Common myeloid progenitor, CD34-positive (primary cell): ENCODE data around the gene NEDD8.

ENCODE experiments used
- CTCF ChIA-PET: fragments of 350-600 bp; sonication (Branson Sonifier 250); formaldehyde crosslinking; loops from one replicate; lab custom pipeline; 2021; ENCODE audit warnings: antibody characterized with exemption; lab: Charles Lee
- POLR2A ChIA-PET: fragments of 350-600 bp; sonication (Branson Sonifier 250); formaldehyde crosslinking; loops from one replicate; lab custom pipeline; 2021; ENCODE audit warnings: antibody characterized with exemption; lab: Charles Lee
- DNase-seq, 3 donors: peaks; one replicate each; pipeline versions ENCODE4 v3.0.0 to v3.0.0-alpha.2; 2013
- H3K27ac ChIP-seq, 2 experiments: 1 replicate in 1 of 2; 2 replicates in 1 of 2; pipeline ENCODE4 v1.7.0; 2013; ENCODE audit warnings: inconsistent platforms in 2 of 2, low read length in 2 of 2, mild to moderate bottlenecking in 2 of 2, low read depth in 1 of 2, moderate library complexity in 1 of 2; ENCODE audit not compliant: severe bottlenecking in 2 of 2, insufficient read depth in 1 of 2, poor library complexity in 1 of 2
- H3K27me3 ChIP-seq, 5 experiments: replicated peaks in 2 of 5; 1 replicate in 3 of 5; 2 replicates in 2 of 5; pipeline versions ENCODE4 v1.6.1 to v1.7.0; 2013; ENCODE audit warnings: low read length in 4 of 5, mild to moderate bottlenecking in 2 of 5, moderate library complexity in 2 of 5, inconsistent platforms in 1 of 5; ENCODE audit not compliant: insufficient read depth in 5 of 5, control insufficient read depth in 4 of 5
- H3K36me3 ChIP-seq, 4 experiments: 1 replicate in 2 of 4; 2 replicates in 2 of 4; pipeline versions ENCODE4 v1.6.1 to v1.7.0; 2013; ENCODE audit warnings: low read length in 3 of 4, control low read depth in 1 of 4, mild to moderate bottlenecking in 1 of 4; ENCODE audit not compliant: control insufficient read depth in 4 of 4, insufficient read depth in 4 of 4
- H3K4me1 ChIP-seq, 4 experiments: 1 replicate in 3 of 4; 2 replicates in 1 of 4; pipeline versions ENCODE4 v1.6.1 to v1.7.1; 2013; ENCODE audit warnings: low read length in 3 of 4, mild to moderate bottlenecking in 3 of 4, control low read depth in 1 of 4, inconsistent platforms in 1 of 4, moderate library complexity in 1 of 4; ENCODE audit not compliant: control insufficient read depth in 4 of 4, insufficient read depth in 4 of 4; ENCODE audit errors: control extremely low read depth in 1 of 4
- H3K4me3 ChIP-seq, 7 experiments: 1 replicate in 4 of 7; 2 replicates in 3 of 7; pipeline versions ENCODE4 v1.5.1 to v1.7.0; 2013; ENCODE audit warnings: mild to moderate bottlenecking in 7 of 7, low read length in 6 of 7, moderate library complexity in 6 of 7, inconsistent platforms in 2 of 7, low read depth in 2 of 7, control low read depth in 1 of 7; ENCODE audit not compliant: insufficient read depth in 4 of 7, control insufficient read depth in 1 of 7; ENCODE audit errors: extremely low read depth in 1 of 7
- H3K9me3 ChIP-seq, 5 experiments: 1 replicate in 4 of 5; 2 replicates in 1 of 5; pipeline versions ENCODE4 v1.6.1 to v1.7.1; 2013; ENCODE audit warnings: low read length in 4 of 5, mild to moderate bottlenecking in 2 of 5, inconsistent platforms in 1 of 5, low read depth in 1 of 5, moderate library complexity in 1 of 5; ENCODE audit not compliant: control insufficient read depth in 4 of 5, insufficient read depth in 2 of 5; ENCODE audit errors: control extremely low read depth in 1 of 5
- WGBS: methylation state at CpG from one replicate; pipeline ENCODE4 v1.1.5; 2013; ENCODE audit not compliant: insufficient coverage; 5-methylcytosine and 5-hydroxymethylcytosine counted together

Gene NEDD8

GRCh38 chr14:24177891-24178290 lies 54.3 kb downstream of the NEDD8 start:
- CTCF ChIA-PET, result interaction anchor here (0.7 to 1.3 kb wide), 2 partner anchors 17 to 129 kb away, joined by 3 to 4 read pairs; partner anchors contain the start of gene IRF9
- no peaks in the 10 kb centered on the region for H3K9me3 ChIP-seq
- peaks cover 5 to 89% (median 53%) of the 10 kb centered on the region in 4 experiments for H3K36me3 ChIP-seq
- DNase-seq, result no peak
- 98% methylated on average over 12 of the region's 14 CpGs for WGBS
- no peak overlapping the region for H3K27ac ChIP-seq
- peaks cover 0 to 7% (median 2%) of the 10 kb centered on the region in 4 experiments for H3K4me1 ChIP-seq
- POLR2A ChIA-PET, result interaction anchor here (0.6 kb wide), 1 partner anchor 25 kb away, joined by 3 read pairs; no protein-coding TSS in a partner anchor
- no peaks in the 10 kb centered on the region for H3K27me3 ChIP-seq
- no peak overlapping the region for H3K4me3 ChIP-seq

- H3K27ac ChIP-seq, result no peak overlapping the region
- WGBS, result 99% methylated on average over 9 of the region's 12 CpGs
- no peak for DNase-seq
- POLR2A ChIA-PET, result interaction anchor here (0.6 kb wide), 1 partner anchor 25 kb away, joined by 3 read pairs; no protein-coding TSS in a partner anchor
- H3K9me3 ChIP-seq, result no peaks in the 10 kb centered on the region
- H3K4me3 ChIP-seq, result no peak overlapping the region
- peaks cover 5 to 82% (median 49%) of the 10 kb centered on the region in 4 experiments for H3K36me3 ChIP-seq
- H3K4me1 ChIP-seq, result peaks cover 0 to 14% (median 6%) of the 10 kb centered on the region in 4 experiments
- CTCF ChIA-PET, result interaction anchor here (0.7 kb wide), 1 partner anchor 16 kb away, joined by 3 read pairs; the partner anchor contains the start of gene IRF9
- no peaks in the 10 kb centered on the region for H3K27me3 ChIP-seq
Observed at GRCh38 chr14:24177041-24177825, 54.9 kb downstream of the NEDD8 start.

- peaks cover 3 to 76% (median 44%) of the 10 kb centered on the region in 4 experiments for H3K36me3 ChIP-seq
- no peak overlapping the region for H3K27ac ChIP-seq
- ChIA-PET CTCF (interaction anchor here (4.9 kb wide), 1 partner anchor 11 kb away, joined by 19 read pairs; the partner anchor contains the start of gene IPO4), POLR2A (no interaction called here)
- no peak overlapping the region for H3K4me3 ChIP-seq
- 98% methylated on average over 5 of the region's 5 CpGs for WGBS
- no peak for DNase-seq
- no peaks in the 10 kb centered on the region for H3K27me3 ChIP-seq
- peaks cover 0 to 18% (median 8%) of the 10 kb centered on the region in 4 experiments for H3K4me1 ChIP-seq
- no peaks in the 10 kb centered on the region for H3K9me3 ChIP-seq
Observed at GRCh38 chr14:24176599-24176998, 55.6 kb downstream of the NEDD8 start.

- H3K36me3 ChIP-seq, result peaks cover 2 to 45% (median 17%) of the 10 kb centered on the region in 4 experiments
- WGBS, result 54% methylated on average over 20 of the region's 20 CpGs
- peaks cover 0 to 18% (median 10%) of the 10 kb centered on the region in 4 experiments for H3K4me1 ChIP-seq
- peak overlapping the region in 1 of 2 experiments; percentile 66 for H3K27ac ChIP-seq
- peak in 1 of 3 donors; percentile 34 for DNase-seq
- H3K27me3 ChIP-seq, result no peaks in the 10 kb centered on the region
- CTCF ChIA-PET, result interaction anchor here (1.3 to 4.9 kb wide), 4 partner anchors 10 to 59 kb away, joined by 3 to 19 read pairs (median 5); partner anchors contain the start of genes DCAF11, IPO4, IRF9 and NRL
- H3K4me3 ChIP-seq, result peak overlapping the region in 4 of 7 experiments; percentile 81 to 95 (median 88)
- POLR2A ChIA-PET, result interaction anchor here (0.7 kb wide), 1 partner anchor 10 kb away, joined by 3 read pairs; no protein-coding TSS in a partner anchor
- no peaks in the 10 kb centered on the region for H3K9me3 ChIP-seq
Observed at GRCh38 chr14:24172871-24173281, 59.3 kb downstream of the NEDD8 start.

GRCh38 chr14:24172261-24172860 lies 59.8 kb downstream of the NEDD8 start:
- Histone ChIP-seq H3K4me1 (peaks cover 2 to 22% (median 11%) of the 10 kb centered on the region in 4 experiments), H3K27me3 (no peaks in the 10 kb centered on the region), H3K27ac (peak overlapping the region in 1 of 2 experiments; percentile 66), H3K9me3 (no peaks in the 10 kb centered on the region), H3K36me3 (peaks cover 2 to 45% (median 16%) of the 10 kb centered on the region in 4 experiments), H3K4me3 (peak overlapping the region; percentile 20 to 95 (median 81))
- ChIA-PET POLR2A (interaction anchor here (1.0 to 2.8 kb wide), 2 partner anchors 11 to 23 kb away, joined by 3 to 15 read pairs; partner anchors contain the start of genes IRF9 and TM9SF1), CTCF (interaction anchor here (1.0 to 4.9 kb wide), 4 partner anchors 9 to 58 kb away, joined by 3 to 19 read pairs (median 6); partner anchors contain the start of genes DCAF11, IPO4, IRF9 and NRL)
- DNase-seq, result peak in 1 of 3 donors; percentile 35
- WGBS, result 6% methylated on average over 12 of the region's 30 CpGs

- H3K9me3 ChIP-seq, result no peaks in the 10 kb centered on the region
- peaks cover 2 to 27% (median 12%) of the 10 kb centered on the region in 4 experiments for H3K4me1 ChIP-seq
- H3K4me3 ChIP-seq, result peak within 1 kb of the TSS; percentile 20 to 95 (median 81)
- H3K27me3 ChIP-seq, result no peaks in the 10 kb centered on the region
- ChIA-PET CTCF (interaction anchor here (1.0 to 4.9 kb wide), 4 partner anchors 9 to 15 kb away, joined by 3 to 19 read pairs (median 6); partner anchors contain the start of genes IPO4 and IRF9), POLR2A (interaction anchor here (1.0 to 2.8 kb wide), 2 partner anchors 10 to 24 kb away, joined by 3 to 15 read pairs; partner anchors contain the start of genes IRF9 and TM9SF1)
- peak; percentile 97 to 99 (median 99) for DNase-seq
- H3K27ac ChIP-seq, result peak within 1 kb of the TSS in 1 of 2 experiments; percentile 66
- 8% methylated on average over 53 of the region's 63 CpGs for WGBS
- H3K36me3 ChIP-seq, result peaks cover 2 to 43% (median 14%) of the 10 kb centered on the region in 4 experiments
Observed at GRCh38 chr14:24171422-24172260, 60.5 kb downstream of the NEDD8 start, which contains the start of gene REC8. TSS of gene REC8 (plus strand) at chr14:24172080. CDS start at chr14:24172553, 473 bp downstream.
